Measurements from ENCODE around the gene PRKAR1B.

- TF ChIP-seq CTCF (IDR thresholded peaks at IDR 0.05) (no peak), POLR2A (IDR thresholded peaks at IDR 0.05) (no peak), POLR2AphosphoS5 (IDR thresholded peaks at IDR 0.05) (no peak), EP300 (IDR thresholded peaks at IDR 0.05) (no peak)
These were observed 55.6 kb downstream of the PRKAR1B start for GRCh38 chr7:671415-672042.

Measured in sigmoid colon (tissue), 4 donors.